GM20431 (cell line): ENCODE data around the gene CA9.

ENCODE experiments used
- in situ Hi-C: fragments of 300-500 bp; cut with MseI, MboI; formaldehyde crosslinking; loops from one replicate; pipeline ENCODE4 v1.15.0; 2020; ENCODE audit warnings: low sequenced_read_pairs; ENCODE audit not compliant: unreplicated experiment

CA9 gene

GRCh38 chr9:35669331-35670145 is 4.2 kb upstream of the CA9 start:
- in situ Hi-C loops: no loop called here

- in situ Hi-C loops: no loop called here
Observed at GRCh38 chr9:35674025-35674361, 265 bp downstream of the CA9 start.

- in situ Hi-C loops: no loop called here
Observed at GRCh38 chr9:35675204-35675603, 1.5 kb downstream of the CA9 start.

- in situ Hi-C loops: no loop called here
Observed at GRCh38 chr9:35675732-35676392, 2.1 kb downstream of the CA9 start.

GRCh38 chr9:35679091-35679490 is 5.4 kb downstream of the CA9 start:
- in situ Hi-C loops: no loop called here

GRCh38 chr9:35679766-35680330 is 6.1 kb downstream of the CA9 start:
- in situ Hi-C loops: no loop called here

- in situ Hi-C loops: no loop called here
Observed at GRCh38 chr9:35680331-35681105, 6.8 kb downstream of the CA9 start.

GRCh38 chr9:35681341-35682002 is 7.7 kb downstream of the CA9 start:
- in situ Hi-C loops: no loop called here

GRCh38 chr9:35682051-35682450 is 8.3 kb downstream of the CA9 start:
- in situ Hi-C loops: no loop called here

GRCh38 chr9:35682520-35683315 is 9.0 kb downstream of the CA9 start:
- in situ Hi-C loops: no loop called here

- in situ Hi-C loops: no loop called here
Observed at GRCh38 chr9:35683323-35683722, 9.6 kb downstream of the CA9 start.

GRCh38 chr9:35684921-35685320 is 11.2 kb downstream of the CA9 start:
- in situ Hi-C loops: no loop called here

GRCh38 chr9:35685506-35685905 is 11.8 kb downstream of the CA9 start:
- in situ Hi-C loops: no loop called here

GRCh38 chr9:35686222-35687203 is 12.8 kb downstream of the CA9 start:
- in situ Hi-C loops: no loop called here

- in situ Hi-C loops: no loop called here
Observed at GRCh38 chr9:35687306-35687705, 13.6 kb downstream of the CA9 start.

GRCh38 chr9:35687972-35688557 is 14.3 kb downstream of the CA9 start:
- in situ Hi-C loops: no loop called here

- in situ Hi-C loops: no loop called here
Observed at GRCh38 chr9:35688558-35689541, 15.1 kb downstream of the CA9 start.
